K562 (cell line): ENCODE results near the gene CD19. TPM values are rescaled to one million over a fixed set of nuclear protein-coding genes. Genes with fewer than 3 reads are reported as not detected.

Experiments
- CBFA2T3 ChIP-seq: fragments of 450-650 bp; IDR thresholded peaks from 2 replicates; pipeline ENCODE4 v1.6.1; 2017
- CBX2 ChIP-seq: fragments of 200-600 bp; sonication (generic); IDR thresholded peaks from one replicate; pipeline ENCODE4 v1.6.1; 2012; ENCODE audit warnings: mild to moderate bottlenecking, low read length, inconsistent platforms; ENCODE audit not compliant: insufficient read depth, poor library complexity, severe bottlenecking
- CC2D1A ChIP-seq: fragments of 450-650 bp; IDR thresholded peaks from 2 replicates; pipeline ENCODE4 v1.6.1; 2017; ENCODE audit warnings: mild to moderate bottlenecking
- DLX4 ChIP-seq: fragments of 250-450 bp; sonication (Bioruptor Pico); IDR thresholded peaks from 2 replicates; pipeline ENCODE4 v1.6.1; 2021; ENCODE audit warnings: mild to moderate bottlenecking
- EGR1 ChIP-seq: fragments of 450-650 bp; conservative IDR thresholded peaks from 2 replicates; pipeline ENCODE4 v1.6.1; 2017; ENCODE audit warnings: mild to moderate bottlenecking
- EP300 ChIP-seq: IDR thresholded peaks from 2 replicates; pipeline ENCODE4 v1.6.1; 2012; ENCODE audit warnings: low read length, improper control_type of control experiment
- FOXA3 ChIP-seq, 2 experiments: fragments of 450-650 bp in 1 of 2; sonication (generic) in 1 of 2; formaldehyde crosslinking; IDR thresholded peaks in 1 of 2; conservative IDR thresholded peaks in 1 of 2; 2 replicates each; pipeline versions ENCODE4 v1.4.0 to v1.8.0; 2020 to 2022; ENCODE audit warnings: mild to moderate bottlenecking in 2 of 2, missing genetic modification reagents in 1 of 2
- HNRNPL ChIP-seq: fragments of 200-400 bp; formaldehyde crosslinking; IDR thresholded peaks from 2 replicates; pipeline ENCODE4 v1.6.1; 2017; ENCODE audit warnings: low read depth, mild to moderate bottlenecking, low read length
- KLF16 ChIP-seq: IDR thresholded peaks from 2 replicates; pipeline ENCODE4 v1.6.1; 2016; ENCODE audit warnings: antibody characterized with exemption
- PHB2 ChIP-seq: fragments of 450-650 bp; IDR thresholded peaks from 2 replicates; pipeline ENCODE4 v1.6.1; 2017; ENCODE audit warnings: low read depth
- POU5F1 ChIP-seq: fragments of 150-350 bp; IDR thresholded peaks from 2 replicates; pipeline ENCODE4 v1.6.1; 2014; ENCODE audit warnings: borderline replicate concordance, low read length, low read depth, mild to moderate bottlenecking; ENCODE audit not compliant: partially characterized antibody
- PREB ChIP-seq: sonication (generic); formaldehyde crosslinking; IDR thresholded peaks from 2 replicates; pipeline ENCODE4 v1.8.1; 2023; ENCODE audit warnings: mild to moderate bottlenecking, missing genetic modification reagents
- TFE3 ChIP-seq: fragments of 450-650 bp; formaldehyde crosslinking; IDR thresholded peaks from 2 replicates; pipeline ENCODE4 v1.4.0; 2020; ENCODE audit warnings: mild to moderate bottlenecking, mixed read lengths
- YY1 ChIP-seq, 3 experiments: IDR thresholded peaks; 2 replicates each; pipeline ENCODE4 v1.6.1; 2011; ENCODE audit warnings: low read length in 2 of 3, mild to moderate bottlenecking in 2 of 3, moderate library complexity in 2 of 3, borderline replicate concordance in 1 of 3, control low read depth in 1 of 3, low read depth in 1 of 3; ENCODE audit not compliant: insufficient read depth in 3 of 3, insufficient replicate concordance in 2 of 3, control insufficient read depth in 1 of 3, insufficient read length in 1 of 3; ENCODE audit errors: extremely low read depth in 1 of 3
- ZBED1 ChIP-seq: IDR thresholded peaks from 2 replicates; pipeline ENCODE4 v1.6.1; 2014
- ZFX ChIP-seq: sonication (generic); formaldehyde crosslinking; IDR thresholded peaks from 2 replicates; pipeline ENCODE4 v1.8.0; 2022; ENCODE audit warnings: mild to moderate bottlenecking, missing genetic modification reagents, moderate library complexity
- ZNF175 ChIP-seq: fragments of 200-800 bp; sonication (Bioruptor generic); IDR thresholded peaks from 2 replicates; pipeline ENCODE4 v1.6.1; 2016; ENCODE audit warnings: low read depth, mild to moderate bottlenecking, missing genetic modification characterization, missing compliant biosample characterization
- ZNF398 ChIP-seq: fragments of 250-450 bp; sonication (Bioruptor Pico); IDR thresholded peaks from 2 replicates; pipeline ENCODE4 v1.8.0; 2021; ENCODE audit warnings: moderate library complexity, mild to moderate bottlenecking, inconsistent platforms
- ZNF436 ChIP-seq: fragments of 250-450, 450-650 bp; sonication (Bioruptor Pico); formaldehyde crosslinking; IDR thresholded peaks from 2 replicates; pipeline ENCODE4 v1.7.0; 2020; ENCODE audit warnings: mild to moderate bottlenecking
- ZNF445 ChIP-seq: fragments of 250-450 bp; sonication (Bioruptor Pico); IDR thresholded peaks from 2 replicates; pipeline ENCODE4 v1.4.0; 2020; ENCODE audit warnings: low read depth, mild to moderate bottlenecking, moderate library complexity
- ZNF512 ChIP-seq: IDR thresholded peaks from 2 replicates; pipeline ENCODE4 v1.6.1; 2016; ENCODE audit warnings: missing genetic modification characterization, missing compliant biosample characterization
- polyA plus RNA-seq, 8 experiments: library from polyadenylated mRNA; depleted of rRNA in 4 of 8; stranded (reverse) in 5 of 8; unstranded in 3 of 8; fragments of >200 nt; fragmentation: Nextera tagmentation in 2 of 8; fragmentation: Illumina TruSeq in 1 of 8; extraction: Ambion mirVana in 2 of 8; extraction: Trizol in 1 of 8; gene quantifications; 2 replicates each; pipeline versions ENCODE4 v1.2.1 to v1.2.3, GENCODE V29; 2011 to 2014; ENCODE audit warnings: inconsistent platforms in 1 of 8, missing spikeins in 1 of 8
- total RNA-seq, 7 experiments: library from RNA; depleted of rRNA in 6 of 7; stranded (reverse); fragments of >200 nt in 6 of 7; fragmentation: Illumina TruSeq in 2 of 7; extraction: Trizol in 2 of 7; gene quantifications; 2 replicates each; pipeline versions ENCODE4 v1.2.1 to v1.2.3, GENCODE V29; 2011 to 2021; ENCODE audit warnings: low replicate concordance in 1 of 7

Gene CD19
- total and polyA plus RNA-seq, 9 of the 15 experiments (the other 6 are each of a cell fraction or from before 2014, with no cell fraction given), result 0.27 to 3.7 (median 2.0) TPM; not detected in 1

- TF ChIP-seq ZNF512 (tag), result no peak
- TF ChIP-seq ZNF398, result no peak
- no peak for TF ChIP-seq CBX2
- 0 out of 4 replicates have a peak, but pooled peaks of 1 of the 2 experiments have one; percentile 44 for TF ChIP-seq FOXA3 (CRISPR knock-in tag; conservative IDR thresholded peaks at IDR 0.05 in 1 of 2, IDR thresholded peaks at IDR 0.05 in 1 of 2)
- TF ChIP-seq CC2D1A, result no peak
- peak; percentile 64 for TF ChIP-seq EP300
- no peak; the same call in 1 of the 2 replicates for TF ChIP-seq EGR1
- peak; percentile 92 to 99 (median 98) for TF ChIP-seq YY1 (IDR thresholded peaks at IDR 0.05; ENCODE audit: borderline replicate concordance in 1 of 3, control insufficient read depth in 1 of 3, extremely low read depth in 1 of 3, insufficient read depth in 3 of 3, insufficient read length in 1 of 3, insufficient replicate concordance in 2 of 3, low read depth in 1 of 3, low read length in 2 of 3)
- TF ChIP-seq PHB2, result no peak
- peak; percentile 83 for TF ChIP-seq ZFX
- TF ChIP-seq ZNF436 (CRISPR knock-in tag), result no peak
- TF ChIP-seq ZNF445, result no peak
- peak; percentile 90 for TF ChIP-seq KLF16
- TF ChIP-seq PREB (CRISPR knock-in tag), result no peak
- TF ChIP-seq CBFA2T3, result peak; percentile 46
- no peak for TF ChIP-seq HNRNPL
- TF ChIP-seq DLX4 (CRISPR knock-in tag), result no peak
- peak; percentile 99 for TF ChIP-seq TFE3
- peak; percentile 96 for TF ChIP-seq POU5F1
- TF ChIP-seq ZBED1, result no peak
- TF ChIP-seq ZNF175 (CRISPR knock-in tag), result peak; percentile 69
These were observed 42.8 kb downstream of the CD19 start, which contains the start of gene SPNS1 (continued) for GRCh38 chr16:28974437-28975157.
